SIG-M5 (cell line): ENCODE data around the gene KCNJ12.
"Not testable (repeated sequence)": the region's sequence is repeated elsewhere in the genome, so short reads cannot be mapped to it uniquely, and the experiment has no call there.

Experiments
- DNase-seq: peaks from one replicate; lab custom pipeline; 2025; lab: John Stamatoyannopoulos, UW

Gene KCNJ12

DNA sequence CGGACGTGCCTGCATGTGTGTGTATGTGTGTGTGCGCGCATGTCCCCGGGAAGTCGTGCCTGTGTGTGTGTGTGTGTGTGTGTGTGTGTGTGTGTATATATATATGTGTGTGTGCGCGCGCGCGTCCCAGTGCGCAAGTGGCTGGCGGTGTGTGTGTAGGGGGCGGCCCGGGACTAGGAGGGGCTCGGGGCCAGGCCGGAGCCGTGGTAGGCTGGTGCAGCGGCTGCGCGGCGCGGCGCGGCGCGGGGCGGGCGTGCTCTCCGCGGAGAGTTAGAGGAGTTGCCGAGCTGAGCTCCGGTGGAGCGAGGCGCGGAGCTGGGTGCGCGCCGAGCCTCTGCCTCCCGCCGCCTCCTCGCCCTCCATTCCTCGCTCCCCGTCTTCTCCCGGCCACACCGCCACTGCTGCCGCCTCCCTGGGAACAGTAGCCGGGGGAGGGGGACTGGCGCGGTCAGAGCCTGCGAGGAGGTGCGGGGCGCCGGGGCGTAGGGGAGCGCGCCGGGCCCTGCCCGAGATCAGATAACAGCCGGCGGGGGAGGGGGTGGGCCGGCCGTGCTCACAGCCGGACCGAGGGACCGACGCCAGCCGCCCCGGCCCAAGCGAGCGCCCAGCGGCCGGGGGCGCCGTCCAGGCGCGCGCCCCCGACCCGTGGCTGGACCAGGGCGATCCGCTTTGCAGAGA lies at the start of gene KCNJ12:
KCNJ12 (plus strand) TSS at position 277 of the 678 bp plus-strand sequence. CDS start 38,986 bp downstream, outside the sequence.
- no peak for DNase-seq

DNA sequence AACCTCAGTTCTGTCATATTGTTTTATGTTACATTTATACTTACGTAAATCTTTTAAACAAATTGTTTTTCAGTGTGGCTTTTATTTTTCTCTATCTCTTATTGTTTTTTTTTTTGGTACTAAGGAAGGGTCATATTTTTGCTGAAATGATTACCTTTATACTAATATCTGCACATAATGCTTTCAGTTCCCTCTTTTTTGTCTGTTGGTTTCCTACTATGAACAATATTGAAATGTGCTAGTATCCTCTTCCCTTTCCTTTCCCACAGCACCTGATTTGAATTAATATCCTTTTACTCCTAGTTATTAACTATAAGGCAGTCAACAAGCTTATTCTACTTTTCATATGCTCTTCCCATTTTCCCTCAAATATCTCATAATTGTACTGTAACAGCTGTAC lies 48.2 kb upstream of the KCNJ12 start:
- DNase-seq: not testable (repeated sequence)

DNA sequence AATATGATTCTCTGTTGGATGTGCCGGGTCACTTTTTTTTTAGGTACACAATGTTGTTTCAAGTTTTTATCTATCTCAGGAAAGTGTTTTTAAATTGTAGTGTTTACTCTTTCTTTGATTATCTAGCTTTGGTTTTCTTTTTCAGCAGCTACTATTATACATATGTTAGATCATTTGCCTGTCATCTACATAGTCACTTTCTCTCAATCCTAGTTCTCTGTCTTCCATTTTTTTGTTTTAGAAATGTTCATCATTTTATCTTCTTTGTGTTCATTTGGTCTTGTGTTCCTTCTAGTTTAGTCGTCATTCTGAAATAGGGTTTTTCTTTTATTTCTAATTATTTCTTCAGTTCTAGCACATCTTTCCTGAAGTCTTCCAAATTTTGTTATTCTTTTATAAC lies 47.4 kb upstream of the KCNJ12 start:
- DNase-seq: not testable (repeated sequence)

DNA sequence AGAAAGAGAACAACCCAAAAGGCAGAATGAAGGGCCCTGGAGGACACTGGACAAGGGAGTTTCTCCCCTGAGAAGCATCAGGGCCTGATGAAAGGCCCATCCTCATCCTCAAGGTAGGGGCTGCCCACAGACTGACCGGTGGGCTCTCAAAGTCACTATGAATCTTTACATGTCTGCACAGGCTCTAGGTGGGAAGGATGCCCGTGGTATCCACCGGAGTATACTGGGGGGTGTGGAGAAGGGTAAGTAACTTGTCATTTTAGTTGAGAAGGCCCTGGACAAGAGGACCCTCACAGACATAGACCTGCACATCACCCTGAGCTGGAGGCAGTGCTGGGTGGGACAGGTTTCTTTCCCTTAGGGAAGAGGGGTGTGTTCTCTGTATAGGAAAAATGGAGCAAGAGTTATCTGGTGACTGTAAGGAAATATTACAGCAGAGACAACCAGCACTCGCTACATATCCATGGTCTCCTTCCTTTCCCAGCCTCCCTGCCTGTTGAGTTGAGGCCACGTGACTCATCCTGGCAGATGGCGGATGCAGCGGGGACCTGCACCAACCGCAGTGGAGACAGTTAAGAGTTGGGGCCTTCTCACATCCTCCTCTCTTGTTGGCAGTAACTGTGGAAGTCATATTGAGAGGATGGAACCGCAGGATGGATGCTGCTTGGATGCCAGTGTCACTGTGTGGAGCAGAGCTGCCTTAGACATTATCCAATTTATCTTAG lies 45.6 kb upstream of the KCNJ12 start:
- DNase-seq: no peak

DNA sequence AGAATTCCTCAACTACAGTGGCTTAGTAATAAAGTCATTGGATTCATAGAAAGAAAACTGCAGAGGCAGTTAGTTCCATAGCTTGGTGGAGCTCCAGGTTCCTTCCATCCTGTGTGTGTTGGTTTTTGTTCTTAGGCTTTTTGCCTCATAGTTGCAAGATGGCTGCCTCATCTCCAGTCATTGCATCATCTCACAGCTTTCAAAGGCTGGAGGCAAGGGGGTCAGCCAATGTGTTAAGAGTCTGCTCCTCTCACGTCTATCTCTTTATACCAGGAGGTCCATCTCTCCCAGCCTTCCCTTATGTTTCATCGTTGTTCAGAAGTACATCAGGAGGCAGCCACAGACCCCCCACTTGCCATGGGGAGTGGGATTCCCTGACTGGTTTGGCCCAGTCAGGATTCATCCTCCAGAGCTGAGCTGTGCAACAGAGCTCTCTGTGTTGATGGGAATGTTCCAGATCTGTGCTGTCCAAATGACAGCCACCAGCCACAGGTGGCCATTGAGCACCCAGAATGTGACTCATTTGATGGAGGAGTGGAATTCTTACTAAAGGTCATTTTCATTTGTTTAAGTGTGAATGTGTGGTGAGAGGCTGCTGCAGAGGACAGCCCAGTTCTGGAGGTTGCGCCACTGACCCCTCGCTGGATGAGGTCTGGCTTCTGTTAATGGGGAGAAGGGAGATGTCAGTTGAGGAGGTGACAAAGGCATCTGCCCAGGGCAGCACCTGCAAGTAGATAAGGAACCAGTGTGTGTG lies 39.4 kb upstream of the KCNJ12 start:
- not testable (repeated sequence) for DNase-seq

DNA sequence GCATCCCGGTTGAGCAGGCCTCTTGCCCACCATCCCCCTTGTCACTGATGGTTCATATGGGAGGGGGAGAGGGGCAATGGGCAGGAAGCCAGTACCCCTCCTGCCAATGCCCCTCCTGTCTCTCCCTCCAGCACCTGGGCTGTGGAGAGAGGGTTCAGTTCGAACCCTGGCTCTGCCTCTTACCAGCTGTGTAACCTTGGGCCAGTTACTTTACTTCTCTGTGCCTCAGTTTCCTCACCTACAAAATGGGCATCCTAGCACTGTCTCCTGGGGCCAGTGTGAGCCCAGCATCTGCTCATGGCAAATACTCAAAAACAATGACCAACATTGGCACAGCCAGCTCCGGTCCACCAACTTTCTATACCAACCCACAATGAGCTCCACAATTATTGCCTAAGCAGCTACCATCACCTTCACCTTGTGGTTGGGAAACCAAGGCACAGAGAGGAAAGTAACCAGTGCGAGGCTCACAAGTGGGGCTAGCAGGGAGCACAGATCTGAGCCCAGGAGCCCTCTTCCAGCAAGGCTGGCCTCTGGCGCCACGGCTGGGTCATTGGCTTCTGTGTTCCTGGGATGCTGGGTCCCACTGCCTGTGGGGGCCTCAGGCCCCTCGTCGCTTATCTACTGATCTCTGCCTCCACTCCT lies 38.1 kb upstream of the KCNJ12 start:
- not testable (repeated sequence) for DNase-seq

DNA sequence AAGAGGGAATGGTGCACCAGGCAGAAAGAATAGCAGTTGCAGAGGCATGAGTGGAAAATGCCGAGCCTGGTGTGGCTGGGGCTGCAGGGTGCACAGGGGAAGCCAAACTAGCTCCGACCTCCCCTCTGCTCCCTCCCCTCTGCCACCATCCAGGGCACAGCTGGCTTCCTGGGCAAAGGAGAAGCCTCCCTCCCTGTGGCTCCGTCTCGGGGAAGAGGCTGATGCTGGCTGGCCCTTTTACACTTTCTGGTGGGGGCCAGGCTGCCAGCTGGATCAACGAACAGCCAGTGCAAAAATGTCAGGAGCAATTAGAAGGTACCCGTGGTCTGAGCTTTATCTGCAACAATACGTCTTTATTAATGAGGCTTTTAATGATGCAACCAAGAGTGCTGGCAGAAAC lies 37.1 kb upstream of the KCNJ12 start:
- no peak for DNase-seq

DNA sequence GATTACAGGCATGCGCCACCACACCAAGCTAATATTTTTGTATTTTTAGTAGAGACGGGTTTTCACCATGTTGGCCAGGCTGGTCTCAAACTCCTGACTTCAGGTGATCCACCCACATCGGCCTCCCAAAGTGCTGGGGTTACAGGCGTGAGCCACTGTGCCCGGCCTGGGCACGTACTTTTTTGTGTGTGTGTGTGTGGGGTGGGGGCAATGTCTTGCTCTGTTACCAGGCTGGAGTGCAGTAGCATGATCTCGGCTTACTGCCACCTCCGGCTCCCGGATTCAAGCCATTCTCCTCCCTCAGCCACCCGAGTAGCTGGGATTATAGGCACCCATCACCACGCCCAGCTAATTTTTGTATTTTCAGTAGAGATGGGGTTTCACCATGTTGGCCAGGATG lies 36.6 kb upstream of the KCNJ12 start:
- DNase-seq: not testable (repeated sequence)

DNA sequence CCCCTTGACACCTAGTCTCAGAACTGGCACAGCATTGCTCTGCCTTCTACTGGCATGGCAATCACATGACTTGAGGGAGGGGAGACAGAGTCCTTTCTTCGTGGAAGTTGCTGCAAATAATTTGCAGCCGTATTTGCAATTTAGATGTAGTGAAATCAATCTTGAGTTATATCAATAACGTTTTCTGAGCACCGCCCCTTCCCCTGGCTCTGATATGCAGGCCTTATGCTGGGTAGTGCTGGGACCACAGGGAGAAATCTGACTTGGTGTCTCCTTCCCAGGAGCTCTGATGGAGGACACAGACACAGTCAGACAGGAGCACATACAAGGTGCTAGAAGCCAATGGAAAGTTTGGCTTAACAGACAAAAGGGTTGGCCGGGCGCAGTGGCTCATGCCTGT lies 35.8 kb upstream of the KCNJ12 start:
- not testable (repeated sequence) for DNase-seq

DNA sequence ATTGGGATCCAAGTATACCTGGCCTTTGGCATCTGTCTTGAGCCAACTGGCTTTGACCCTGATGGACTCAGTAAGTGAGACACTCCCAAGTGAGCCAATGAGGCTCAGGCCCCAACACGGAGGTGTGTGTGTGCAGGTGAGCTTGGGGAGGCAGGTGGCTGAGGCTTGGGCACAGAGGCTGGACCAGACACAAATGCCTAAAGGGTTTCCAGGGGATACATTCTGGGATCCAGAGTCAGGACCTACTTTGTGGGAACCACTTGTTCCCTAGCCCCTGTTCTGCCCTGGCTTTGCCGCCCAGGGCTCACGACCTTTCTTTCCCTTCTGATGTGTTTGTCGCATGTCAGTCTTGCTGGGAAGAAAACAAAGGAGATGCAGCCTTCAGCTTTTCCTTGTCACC lies 34.9 kb upstream of the KCNJ12 start:
- not testable (repeated sequence) for DNase-seq

DNA sequence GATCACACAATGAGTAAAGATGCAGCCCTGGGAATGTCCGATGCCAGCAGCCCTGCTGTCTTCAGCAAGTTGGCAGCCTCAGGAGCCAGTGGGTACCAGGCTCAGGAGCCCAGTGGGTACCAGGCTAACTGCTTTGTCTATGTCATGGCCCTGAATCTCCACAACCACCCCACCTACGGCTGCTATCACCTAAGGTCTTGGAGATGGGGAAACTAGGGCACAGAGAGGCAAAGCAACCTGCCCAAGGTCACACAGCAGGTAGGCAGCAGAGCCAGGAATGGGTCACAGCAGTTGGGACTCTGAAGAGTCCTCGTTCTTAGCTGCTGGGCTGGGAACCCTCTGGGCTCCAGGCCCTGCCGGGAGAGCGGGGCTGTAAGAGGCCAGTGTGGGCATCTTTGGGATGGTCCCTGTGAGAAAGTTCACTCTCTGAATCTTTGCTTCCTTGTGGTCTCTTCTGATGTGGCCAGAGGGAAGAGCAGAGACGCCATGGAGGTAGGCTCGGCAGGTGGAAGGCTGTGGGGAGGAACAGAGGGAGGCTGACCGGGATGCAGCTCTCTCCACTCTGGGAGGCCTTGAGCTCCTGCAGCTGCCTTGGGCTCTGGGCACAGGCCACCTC lies 34.1 kb upstream of the KCNJ12 start:
- not testable (repeated sequence) for DNase-seq

DNA sequence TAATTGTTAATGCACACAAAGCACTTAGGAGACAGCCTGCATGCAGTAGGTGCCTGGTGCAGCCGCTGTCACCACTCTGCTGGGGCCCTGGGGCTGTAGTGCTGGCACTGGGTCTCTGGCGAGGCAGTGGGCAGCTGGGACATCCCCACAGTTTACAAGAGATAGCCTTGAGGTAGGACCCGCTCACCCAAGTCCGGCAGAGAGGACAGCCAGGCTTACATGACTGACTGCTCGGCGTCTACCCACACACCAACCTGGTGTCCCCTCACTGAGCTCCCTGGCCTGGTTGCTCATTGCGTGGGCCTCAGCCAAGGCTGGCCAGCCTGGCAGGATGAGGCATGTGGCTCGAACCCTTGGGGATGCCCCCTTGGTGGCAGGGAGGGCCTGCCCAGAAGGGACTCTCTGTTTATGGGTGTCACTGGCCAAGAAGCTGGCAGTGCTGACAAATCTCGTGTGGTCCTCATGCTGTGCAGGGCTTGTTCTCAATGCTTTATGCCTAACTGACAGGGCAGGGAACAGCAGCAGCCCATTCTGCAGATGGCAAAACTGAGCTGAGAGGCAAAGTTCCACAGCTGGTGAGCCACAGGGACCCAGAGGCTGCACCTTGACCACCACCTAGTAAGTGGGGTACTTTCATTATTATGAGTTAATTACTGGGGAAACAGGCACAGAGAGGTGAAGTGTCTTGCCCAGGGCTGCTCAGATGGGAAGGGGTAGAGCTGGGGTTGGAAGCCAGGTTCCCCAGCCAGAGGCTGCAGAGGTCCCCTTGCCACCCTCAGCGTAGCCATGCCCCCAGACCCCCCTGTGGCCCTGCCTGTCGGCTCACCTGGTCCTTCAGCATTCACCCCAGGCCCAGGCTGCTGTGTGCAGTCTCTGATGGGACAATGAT lies 32.9 kb upstream of the KCNJ12 start:
- not testable (repeated sequence) for DNase-seq

DNA sequence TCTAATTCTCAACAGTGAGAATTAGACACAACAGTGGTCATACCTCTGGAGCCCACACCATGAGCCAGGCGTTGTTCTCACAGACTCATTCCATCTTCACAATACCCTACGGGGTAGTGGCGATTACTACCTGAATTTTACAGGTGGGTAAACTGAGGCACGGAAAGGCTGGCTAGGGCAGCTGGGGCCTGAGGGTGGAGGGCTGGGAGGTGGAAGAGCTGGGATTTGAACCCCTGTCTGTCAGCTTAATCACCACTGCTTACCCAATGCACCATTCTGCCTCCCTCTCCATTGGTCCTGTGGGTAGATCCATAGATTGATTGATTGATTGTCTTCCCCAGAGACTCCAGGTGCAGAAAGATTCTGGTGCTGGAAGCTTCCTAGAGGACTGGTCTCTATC lies 31.4 kb upstream of the KCNJ12 start:
- DNase-seq: not testable (repeated sequence)

DNA sequence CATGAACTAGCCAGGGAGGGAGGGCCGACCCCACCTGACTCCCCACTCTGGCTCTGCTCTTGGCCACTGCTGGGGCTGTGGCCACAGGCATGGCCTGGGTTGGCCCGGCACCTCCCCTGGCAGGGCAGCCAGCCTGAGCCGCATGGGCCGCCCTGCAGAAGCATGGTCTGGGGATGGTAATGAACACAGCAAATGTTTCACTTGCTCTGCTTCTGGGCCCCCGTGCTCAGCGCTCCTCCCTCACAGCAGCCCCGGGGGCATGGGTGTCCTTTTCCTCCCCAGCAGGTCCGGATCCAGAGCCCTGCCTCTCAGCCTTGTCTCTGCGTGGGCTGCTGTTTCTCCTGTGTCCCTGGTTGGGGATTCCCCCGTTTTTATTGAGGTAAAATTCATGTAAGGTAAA lies 30.9 kb upstream of the KCNJ12 start:
- no peak for DNase-seq

DNA sequence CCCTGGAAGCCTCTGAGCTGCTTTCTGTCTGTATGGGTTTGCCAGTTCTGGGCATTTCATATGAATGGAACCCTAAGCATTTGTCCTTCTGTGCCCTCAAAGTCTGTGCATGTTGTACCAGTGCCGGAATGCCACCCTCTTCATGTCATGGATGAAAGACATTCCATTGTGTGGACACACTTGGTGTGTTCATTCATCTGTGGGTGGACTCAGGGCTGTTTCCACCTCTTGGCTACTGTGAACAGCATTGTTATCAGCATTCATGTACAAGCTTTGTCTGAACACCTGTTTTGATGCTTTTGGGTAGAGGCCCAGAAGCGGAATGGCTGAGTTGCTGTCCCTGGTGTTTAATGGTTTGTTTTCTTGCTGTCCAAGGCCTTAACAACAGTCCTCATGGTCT lies 30.1 kb upstream of the KCNJ12 start:
- DNase-seq: not testable (repeated sequence)

DNA sequence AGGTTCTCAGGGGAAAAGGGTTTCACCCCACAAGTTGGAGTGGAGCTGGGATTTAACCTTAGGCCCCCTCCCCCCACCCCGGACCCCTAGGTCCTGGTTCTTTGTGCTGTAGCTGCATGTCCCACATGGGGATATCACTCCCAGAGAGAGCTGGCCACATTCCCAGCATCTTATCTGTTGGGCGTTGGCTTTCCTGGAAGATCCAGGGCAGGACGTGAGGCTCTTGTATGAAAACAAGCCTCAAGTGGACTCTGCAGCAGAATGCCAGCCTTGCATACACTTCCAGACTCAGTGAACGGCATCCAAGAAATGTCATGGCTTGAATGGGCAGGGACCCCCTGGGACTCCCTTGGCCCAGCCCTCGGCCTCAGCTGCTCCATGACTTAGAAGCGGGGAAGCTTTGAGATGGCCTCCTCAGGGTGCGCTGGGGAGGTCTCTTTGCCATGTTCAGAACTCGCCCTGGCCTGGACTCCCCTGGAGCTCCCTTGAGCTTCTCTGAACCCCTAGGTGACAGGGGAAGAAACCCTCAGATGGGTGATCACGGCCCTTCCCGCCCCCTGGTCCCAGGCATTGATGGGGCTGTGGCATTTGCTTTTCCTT lies 29.4 kb upstream of the KCNJ12 start:
- not testable (repeated sequence) for DNase-seq

DNA sequence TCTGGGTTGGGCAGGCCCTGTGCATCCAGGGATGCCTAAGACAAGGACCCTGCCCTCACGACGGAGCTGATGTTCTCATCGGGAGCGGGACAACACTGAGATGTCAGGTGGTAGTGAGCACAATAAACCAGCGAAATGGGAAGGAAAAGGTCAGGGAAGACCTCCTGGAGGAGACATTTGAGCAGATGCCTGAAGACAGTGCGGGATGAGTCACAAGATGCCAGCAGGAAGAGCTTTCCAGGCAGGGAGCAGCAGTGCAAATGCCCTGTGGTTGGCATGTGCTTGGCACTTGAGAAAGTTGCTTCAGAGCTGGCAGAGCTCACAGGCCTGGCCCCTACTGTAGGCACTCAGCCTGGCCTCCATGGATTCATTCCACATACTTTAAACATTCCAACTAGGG lies 28.5 kb upstream of the KCNJ12 start:
- not testable (repeated sequence) for DNase-seq

DNA sequence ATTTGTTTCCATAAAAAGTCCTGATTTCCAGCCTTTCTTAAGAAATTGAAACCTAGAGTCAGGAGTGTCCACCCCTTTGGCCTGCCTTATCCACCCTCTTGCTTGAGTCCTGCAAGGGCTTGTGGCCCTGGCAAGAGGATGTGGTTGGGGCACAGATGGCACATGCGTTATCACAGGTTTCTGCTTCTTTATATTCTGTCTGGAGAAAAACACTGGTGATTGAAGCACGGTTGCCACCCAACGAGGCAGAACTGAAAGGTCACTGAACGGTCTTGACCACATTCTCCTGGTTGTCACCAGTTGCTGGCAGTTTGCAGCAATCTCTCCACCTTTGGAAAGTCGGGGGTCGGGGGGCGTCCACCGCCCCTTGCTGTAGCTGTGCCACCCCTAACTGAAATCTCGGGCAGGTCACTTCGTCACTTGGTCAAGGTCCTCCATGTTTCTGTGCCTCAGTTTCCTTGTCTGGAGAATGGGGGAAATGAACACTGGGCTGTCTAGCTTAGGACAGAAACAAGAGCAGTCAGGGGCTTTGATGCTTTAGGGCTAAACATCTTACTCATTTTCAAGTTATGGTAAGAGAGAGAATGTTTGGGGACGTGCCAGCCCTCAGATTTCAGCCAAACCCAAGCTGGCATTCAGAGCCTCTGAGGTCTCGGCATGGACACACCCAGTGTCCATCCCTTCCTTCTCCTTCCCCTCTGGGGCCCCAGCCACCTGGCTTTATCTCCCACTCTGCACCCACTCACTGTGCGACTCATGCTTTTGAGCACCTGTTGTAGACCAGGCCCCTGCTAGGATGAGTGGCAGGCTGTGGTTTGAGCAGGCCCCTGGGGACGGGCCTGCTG lies 27.9 kb upstream of the KCNJ12 start:
- DNase-seq: not testable (repeated sequence)

DNA sequence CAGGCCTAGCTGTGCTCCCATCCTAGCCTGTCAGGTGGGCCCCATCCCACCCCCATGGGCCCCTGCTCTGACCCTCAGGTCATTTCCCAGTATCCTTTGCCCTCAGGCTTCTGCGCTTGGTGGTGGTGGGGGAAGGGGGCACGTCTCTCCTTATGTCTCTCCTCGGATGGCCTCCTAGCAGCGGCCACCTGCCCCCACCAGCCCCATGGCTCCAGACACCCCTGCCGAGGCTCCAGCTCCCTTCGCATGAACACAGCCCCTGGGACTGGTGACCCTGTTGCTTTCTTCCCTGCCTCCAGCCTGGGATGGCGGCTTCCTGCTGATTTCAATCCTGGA lies 27.3 kb upstream of the KCNJ12 start:
- not testable (repeated sequence) for DNase-seq
